ENCODE data around the gene COL3A1. TPM values are rescaled to one million over a fixed set of nuclear protein-coding genes. Genes with fewer than 3 reads are reported as not detected.

Gene COL3A1
- total RNA-seq, 1 experiment from 2014 or later: 17.5 TPM

- DNase-seq (ENCODE audit: extremely low read depth, low read depth): no peak
Observed at GRCh38 chr2:188973641-188974040, 532 bp upstream of the COL3A1 start.

DNA sequence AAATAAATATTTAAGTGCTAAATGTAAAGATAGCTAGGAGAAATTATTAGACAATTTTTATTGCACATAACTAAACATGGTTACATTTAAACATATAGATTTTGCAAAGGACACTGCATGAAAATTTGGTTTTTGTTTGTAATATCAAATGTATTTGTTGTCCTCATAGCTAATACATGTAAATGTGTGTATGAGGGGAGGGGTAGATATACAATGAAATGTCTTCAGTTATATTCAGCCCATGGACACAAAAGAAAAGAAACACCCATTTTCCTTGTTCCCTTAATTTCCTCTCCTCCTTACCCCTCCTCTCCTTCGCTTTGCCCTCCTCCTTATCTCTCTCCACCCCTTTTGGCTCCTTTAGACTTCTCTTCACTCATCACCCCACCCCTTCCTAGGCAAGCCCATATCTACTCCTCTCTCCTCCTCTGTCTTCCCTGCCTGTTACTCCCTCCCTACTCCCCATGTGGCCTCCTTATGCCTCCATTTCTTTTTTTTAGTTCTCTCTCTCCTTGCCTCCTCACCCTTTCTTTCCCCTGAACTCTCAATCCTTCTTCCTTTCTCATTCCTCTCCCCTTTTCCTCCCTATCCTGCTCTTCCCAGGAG lies 1.4 kb downstream of the COL3A1 start:
- DNase-seq (ENCODE audit: extremely low read depth, low read depth): no peak

DNA sequence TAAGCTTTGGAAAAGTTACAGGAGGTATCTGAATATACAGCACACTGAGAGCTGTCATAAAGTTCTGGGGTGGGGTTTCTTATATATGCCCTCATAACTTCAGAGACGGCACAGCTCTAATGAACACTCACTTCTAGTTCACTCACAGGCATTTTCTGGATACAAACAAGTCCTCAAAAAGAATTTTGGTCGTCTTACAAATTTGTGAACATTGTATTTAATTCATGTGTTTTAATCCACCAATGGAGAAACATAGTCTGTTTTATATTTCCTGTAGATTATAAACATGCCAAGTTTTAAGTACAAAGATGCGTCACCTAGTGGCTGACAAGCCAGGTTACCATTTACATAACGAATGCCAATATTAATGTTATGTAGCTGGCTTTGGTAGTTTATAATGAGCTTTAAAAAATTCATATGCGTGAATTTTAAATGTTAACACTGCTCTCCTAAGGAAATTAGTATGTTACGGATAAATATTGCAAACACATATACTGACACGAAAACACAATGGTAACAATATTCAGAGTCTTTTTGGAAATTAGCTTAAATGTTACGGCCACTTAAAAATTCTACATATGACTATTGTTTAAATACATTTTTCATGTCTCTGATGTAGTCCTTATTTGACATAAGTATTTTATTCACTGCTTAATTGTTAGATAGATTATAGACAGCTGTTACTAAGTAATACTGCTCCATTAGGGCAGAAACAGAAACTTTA lies 2.5 kb downstream of the COL3A1 start:
- DNase-seq (ENCODE audit: extremely low read depth, low read depth): no peak

GRCh38 chr2:188977317-188977716 lies 3.1 kb downstream of the COL3A1 start:
- no peak for DNase-seq (ENCODE audit: extremely low read depth, low read depth)

DNA sequence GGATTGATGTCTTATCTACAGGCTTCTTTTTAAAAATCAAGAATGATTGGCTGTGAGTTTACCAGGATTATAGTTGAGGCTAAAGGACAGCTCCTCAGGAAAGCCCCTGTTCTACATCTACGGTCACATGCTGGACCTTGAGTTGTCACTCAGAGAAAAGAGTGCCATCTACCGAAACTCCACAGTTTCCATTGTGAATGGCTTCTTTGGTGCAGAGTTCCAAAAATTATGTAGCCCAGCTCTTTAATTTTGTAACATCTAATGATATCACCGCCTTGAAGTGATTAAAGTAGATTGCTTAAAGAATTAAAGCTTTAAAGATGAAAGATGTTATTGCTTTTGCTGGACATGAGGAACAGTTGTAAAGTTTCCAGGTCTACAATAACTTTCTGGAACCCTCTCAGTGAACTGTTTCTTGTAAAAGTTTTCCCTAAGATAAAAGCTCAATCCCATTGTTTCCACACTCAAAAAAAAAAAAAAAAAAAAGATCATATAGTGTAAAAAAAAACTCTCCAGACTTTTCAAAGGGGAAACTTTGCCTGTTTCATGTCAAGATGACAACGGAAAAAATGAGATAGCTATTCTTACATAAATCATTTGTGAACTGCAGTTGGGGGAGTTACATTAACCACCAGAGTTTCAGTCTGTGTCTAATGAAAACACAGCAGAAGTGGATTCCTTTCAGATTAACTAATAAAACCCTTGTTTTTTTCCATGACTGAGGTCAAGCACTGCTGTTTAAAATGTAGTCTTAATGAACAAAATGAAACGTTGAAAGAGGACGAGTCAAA lies 4.3 kb downstream of the COL3A1 start:
- no peak for DNase-seq (ENCODE audit: extremely low read depth, low read depth)

GRCh38 chr2:188979187-188980114 lies 5.3 kb downstream of the COL3A1 start:
- no peak for DNase-seq (ENCODE audit: extremely low read depth, low read depth)

GRCh38 chr2:188983427-188984064 lies 9.4 kb downstream of the COL3A1 start:
- no peak for DNase-seq (ENCODE audit: extremely low read depth, low read depth)

GRCh38 chr2:188984065-188984491 lies 9.9 kb downstream of the COL3A1 start:
- no peak for DNase-seq (ENCODE audit: extremely low read depth, low read depth)

DNA sequence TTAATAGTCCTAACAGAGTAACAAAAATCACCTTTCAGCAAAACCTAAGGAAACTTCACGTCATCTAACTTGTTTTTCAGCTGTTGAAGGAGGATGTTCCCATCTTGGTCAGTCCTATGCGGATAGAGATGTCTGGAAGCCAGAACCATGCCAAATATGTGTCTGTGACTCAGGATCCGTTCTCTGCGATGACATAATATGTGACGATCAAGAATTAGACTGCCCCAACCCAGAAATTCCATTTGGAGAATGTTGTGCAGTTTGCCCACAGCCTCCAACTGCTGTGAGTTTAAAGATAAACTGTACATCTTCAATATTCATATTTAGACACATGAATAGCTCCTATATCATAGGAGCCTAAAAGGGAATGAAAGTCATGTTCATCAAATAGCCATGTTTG lies 10.5 kb downstream of the COL3A1 start:
- DNase-seq (ENCODE audit: extremely low read depth, low read depth): peak; percentile 71

- no peak for DNase-seq (ENCODE audit: extremely low read depth, low read depth)
Observed at GRCh38 chr2:188986839-188987238, 12.7 kb downstream of the COL3A1 start.

DNA sequence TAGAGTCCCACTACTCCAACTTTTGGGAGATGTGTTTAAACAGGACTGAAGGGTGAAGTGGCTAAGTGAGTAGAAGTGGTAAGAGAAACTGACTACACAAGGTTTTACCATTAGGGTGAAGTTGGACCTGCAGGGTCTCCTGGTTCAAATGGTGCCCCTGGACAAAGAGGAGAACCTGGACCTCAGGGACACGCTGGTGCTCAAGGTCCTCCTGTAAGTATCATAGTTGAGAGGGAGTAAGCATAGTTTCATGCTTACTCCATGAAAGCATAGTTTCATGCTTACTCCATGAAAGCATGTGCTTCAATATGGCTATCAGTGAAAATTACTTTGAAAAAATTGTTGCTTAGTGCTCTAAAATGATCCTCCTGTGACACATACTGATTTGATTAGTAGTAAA lies 19.1 kb downstream of the COL3A1 start:
- DNase-seq (ENCODE audit: extremely low read depth, low read depth): no peak

GRCh38 chr2:188997263-188997662 lies 23.1 kb downstream of the COL3A1 start:
- peak; percentile 74 for DNase-seq (ENCODE audit: extremely low read depth, low read depth)

DNA sequence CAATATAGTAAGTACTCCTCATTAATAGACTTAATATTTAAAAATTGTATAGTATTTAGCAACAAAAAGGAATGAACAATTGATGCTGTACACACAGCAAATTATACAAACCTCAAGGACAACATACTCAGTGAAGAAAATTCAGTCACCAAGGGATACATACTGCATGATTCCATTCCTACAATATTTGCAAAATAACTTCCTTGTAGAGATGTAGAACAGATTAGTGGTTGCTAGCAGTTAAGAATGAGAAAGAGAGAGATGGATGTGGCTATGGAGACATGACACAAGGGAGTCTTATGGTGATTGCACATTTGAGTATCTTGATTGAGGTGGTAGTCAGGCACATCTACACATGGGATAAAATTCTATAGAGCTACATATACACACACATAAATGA lies 26.0 kb downstream of the COL3A1 start:
- DNase-seq (ENCODE audit: extremely low read depth, low read depth): no peak

GRCh38 chr2:189002079-189002478 lies 27.9 kb downstream of the COL3A1 start:
- DNase-seq (ENCODE audit: extremely low read depth, low read depth): peak; percentile 88

DNA sequence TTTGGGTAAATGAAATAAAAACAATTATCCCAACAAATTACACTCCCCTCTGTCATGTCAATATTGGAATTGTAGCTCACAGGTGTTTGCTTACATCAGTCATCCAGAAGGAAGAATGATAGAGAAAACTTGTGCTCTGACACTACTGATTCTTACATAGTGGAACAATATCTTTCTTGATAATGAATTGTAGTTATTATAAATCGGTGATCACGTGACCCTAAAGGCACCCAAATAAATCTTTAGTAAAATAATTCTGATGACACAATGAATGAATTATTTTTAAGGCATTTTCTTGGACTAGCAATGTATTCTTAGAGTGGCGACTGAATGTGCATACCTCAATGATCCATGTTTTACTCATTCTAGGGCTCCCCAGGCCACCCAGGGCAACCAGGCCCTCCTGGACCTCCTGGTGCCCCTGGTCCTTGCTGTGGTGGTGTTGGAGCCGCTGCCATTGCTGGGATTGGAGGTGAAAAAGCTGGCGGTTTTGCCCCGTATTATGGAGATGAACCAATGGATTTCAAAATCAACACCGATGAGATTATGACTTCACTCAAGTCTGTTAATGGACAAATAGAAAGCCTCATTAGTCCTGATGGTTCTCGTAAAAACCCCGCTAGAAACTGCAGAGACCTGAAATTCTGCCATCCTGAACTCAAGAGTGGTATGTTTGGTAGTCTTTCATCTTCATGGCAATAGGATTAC lies 34.5 kb downstream of the COL3A1 start:
- DNase-seq (ENCODE audit: extremely low read depth, low read depth): no peak

GRCh38 chr2:189010536-189010935 lies 36.4 kb downstream of the COL3A1 start:
- no peak for DNase-seq (ENCODE audit: extremely low read depth, low read depth)

DNA sequence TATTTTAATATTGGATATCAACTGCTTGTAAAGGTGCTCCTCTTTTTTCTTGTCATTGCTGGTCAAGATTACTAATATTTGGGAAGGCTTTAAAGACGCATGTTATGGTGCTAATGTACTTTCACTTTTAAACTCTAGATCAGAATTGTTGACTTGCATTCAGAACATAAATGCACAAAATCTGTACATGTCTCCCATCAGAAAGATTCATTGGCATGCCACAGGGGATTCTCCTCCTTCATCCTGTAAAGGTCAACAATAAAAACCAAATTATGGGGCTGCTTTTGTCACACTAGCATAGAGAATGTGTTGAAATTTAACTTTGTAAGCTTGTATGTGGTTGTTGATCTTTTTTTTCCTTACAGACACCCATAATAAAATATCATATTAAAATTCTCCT lies 38.2 kb downstream of the COL3A1 start:
- no peak for DNase-seq (ENCODE audit: extremely low read depth, low read depth)

- DNase-seq (ENCODE audit: extremely low read depth, low read depth): no peak
Observed at GRCh38 chr2:189013031-189013430, 38.9 kb downstream of the COL3A1 start.

GRCh38 chr2:189013671-189014448 lies 39.7 kb downstream of the COL3A1 start:
- DNase-seq (ENCODE audit: extremely low read depth, low read depth): no peak
